Measurements from ENCODE around the gene TNIK.

- TF ChIP-seq, protein P1, sequence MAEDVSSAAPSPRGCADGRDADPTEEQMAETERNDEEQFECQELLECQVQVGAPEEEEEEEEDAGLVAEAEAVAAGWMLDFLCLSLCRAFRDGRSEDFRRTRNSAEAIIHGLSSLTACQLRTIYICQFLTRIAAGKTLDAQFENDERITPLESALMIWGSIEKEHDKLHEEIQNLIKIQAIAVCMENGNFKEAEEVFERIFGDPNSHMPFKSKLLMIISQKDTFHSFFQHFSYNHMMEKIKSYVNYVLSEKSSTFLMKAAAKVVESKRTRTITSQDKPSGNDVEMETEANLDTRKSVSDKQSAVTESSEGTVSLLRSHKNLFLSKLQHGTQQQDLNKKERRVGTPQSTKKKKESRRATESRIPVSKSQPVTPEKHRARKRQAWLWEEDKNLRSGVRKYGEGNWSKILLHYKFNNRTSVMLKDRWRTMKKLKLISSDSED (CRISPR knock-in tag; IDR thresholded peaks at IDR 0.05), result no peak
- no peak for TF ChIP-seq ELF1 (CRISPR knock-in tag; IDR thresholded peaks at IDR 0.05)
- no peak for TF ChIP-seq CHCHD3 (CRISPR knock-in tag; IDR thresholded peaks at IDR 0.05)
- TF ChIP-seq SMAD1 (CRISPR knock-in tag; IDR thresholded peaks at IDR 0.05; ENCODE audit: borderline replicate concordance, low read depth), result no peak
- TF ChIP-seq CHD2 (IDR thresholded peaks at IDR 0.05; ENCODE audit: low read depth, low read length), result no peak
- no peak for TF ChIP-seq CTCF (CRISPR knock-in tag; IDR thresholded peaks at IDR 0.05)
Measured at GRCh38 chr3:171384101-171384891, 75.9 kb downstream of the TNIK start.

Data from HepG2 (cell line).